PFSK-1 (cell line): Measurements from ENCODE around the gene DRC3.

Experiments used
- FOXP2 ChIP-seq: optimal IDR thresholded peaks from 2 replicates; pipeline ENCODE3; 2011; ENCODE audit warnings: borderline replicate concordance, control low read depth, inconsistent platforms; ENCODE audit not compliant: insufficient read depth; ENCODE audit errors: extremely low read length, extremely low read depth
- POLR2AphosphoS5 ChIP-seq: IDR thresholded peaks from 2 replicates; pipeline ENCODE4 v1.6.1; 2012; ENCODE audit warnings: low read depth, mild to moderate bottlenecking, control low read depth, low read length, moderate library complexity
- SIN3A ChIP-seq: IDR thresholded peaks from 2 replicates; pipeline ENCODE4 v1.6.1; 2012; ENCODE audit warnings: mild to moderate bottlenecking, low read length, moderate library complexity, borderline replicate concordance; ENCODE audit not compliant: insufficient read depth
- TAF1 ChIP-seq: IDR thresholded peaks from 2 replicates; pipeline ENCODE4 v1.6.1; 2012; ENCODE audit warnings: low read length, control low read depth, borderline replicate concordance; ENCODE audit not compliant: insufficient read depth
- TF ChIP-seq, protein P1 (sequence below), 2 experiments: IDR thresholded peaks; 2 replicates each; pipeline versions ENCODE4 v1.6.1 to v1.8.0; 2011 to 2012; ENCODE audit warnings: low read depth in 2 of 2, low read length in 2 of 2, control low read depth in 1 of 2, inconsistent platforms in 1 of 2, mild to moderate bottlenecking in 1 of 2, moderate library complexity in 1 of 2; ENCODE audit not compliant: insufficient read depth in 1 of 2

DNA sequence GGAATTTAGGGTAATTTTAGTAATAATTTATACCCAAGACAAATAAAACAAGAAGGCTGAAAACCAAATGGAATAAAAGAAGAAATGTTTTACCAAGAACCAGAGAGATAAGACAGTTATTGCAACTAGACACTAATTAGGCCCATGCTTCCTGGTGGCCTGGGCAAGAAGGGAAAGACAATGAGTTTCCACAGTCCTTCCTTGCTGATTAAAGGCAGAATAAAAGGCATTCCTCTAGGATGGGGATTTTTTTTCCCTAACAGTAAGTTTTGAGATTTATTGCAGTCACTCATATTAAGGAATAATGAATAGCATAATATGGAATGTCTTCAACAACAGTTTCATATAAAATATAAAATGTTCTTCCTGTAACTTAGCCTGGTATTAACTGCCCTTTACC is 42.0 kb upstream of the DRC3 start:
- TF ChIP-seq FOXP2 = no peak
- no peak for TF ChIP-seq POLR2AphosphoS5
- no peak for TF ChIP-seq TAF1
- TF ChIP-seq, protein P1, sequence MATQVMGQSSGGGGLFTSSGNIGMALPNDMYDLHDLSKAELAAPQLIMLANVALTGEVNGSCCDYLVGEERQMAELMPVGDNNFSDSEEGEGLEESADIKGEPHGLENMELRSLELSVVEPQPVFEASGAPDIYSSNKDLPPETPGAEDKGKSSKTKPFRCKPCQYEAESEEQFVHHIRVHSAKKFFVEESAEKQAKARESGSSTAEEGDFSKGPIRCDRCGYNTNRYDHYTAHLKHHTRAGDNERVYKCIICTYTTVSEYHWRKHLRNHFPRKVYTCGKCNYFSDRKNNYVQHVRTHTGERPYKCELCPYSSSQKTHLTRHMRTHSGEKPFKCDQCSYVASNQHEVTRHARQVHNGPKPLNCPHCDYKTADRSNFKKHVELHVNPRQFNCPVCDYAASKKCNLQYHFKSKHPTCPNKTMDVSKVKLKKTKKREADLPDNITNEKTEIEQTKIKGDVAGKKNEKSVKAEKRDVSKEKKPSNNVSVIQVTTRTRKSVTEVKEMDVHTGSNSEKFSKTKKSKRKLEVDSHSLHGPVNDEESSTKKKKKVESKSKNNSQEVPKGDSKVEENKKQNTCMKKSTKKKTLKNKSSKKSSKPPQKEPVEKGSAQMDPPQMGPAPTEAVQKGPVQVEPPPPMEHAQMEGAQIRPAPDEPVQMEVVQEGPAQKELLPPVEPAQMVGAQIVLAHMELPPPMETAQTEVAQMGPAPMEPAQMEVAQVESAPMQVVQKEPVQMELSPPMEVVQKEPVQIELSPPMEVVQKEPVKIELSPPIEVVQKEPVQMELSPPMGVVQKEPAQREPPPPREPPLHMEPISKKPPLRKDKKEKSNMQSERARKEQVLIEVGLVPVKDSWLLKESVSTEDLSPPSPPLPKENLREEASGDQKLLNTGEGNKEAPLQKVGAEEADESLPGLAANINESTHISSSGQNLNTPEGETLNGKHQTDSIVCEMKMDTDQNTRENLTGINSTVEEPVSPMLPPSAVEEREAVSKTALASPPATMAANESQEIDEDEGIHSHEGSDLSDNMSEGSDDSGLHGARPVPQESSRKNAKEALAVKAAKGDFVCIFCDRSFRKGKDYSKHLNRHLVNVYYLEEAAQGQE (IDR thresholded peaks at IDR 0.05; ENCODE audit: insufficient read depth in 1 of 2, low read depth in 2 of 2, low read length in 2 of 2) = no peak
- no peak for TF ChIP-seq SIN3A
